ENCODE measurements around the gene ZNF579. TPM values are rescaled to one million over a fixed set of nuclear protein-coding genes. Genes with fewer than 3 reads are reported as not detected.

The ZNF579 gene
- polyA plus RNA-seq, 2 of the 4 experiments (the other 2 are of a cell fraction): 6.5 to 16.2 TPM

DNA sequence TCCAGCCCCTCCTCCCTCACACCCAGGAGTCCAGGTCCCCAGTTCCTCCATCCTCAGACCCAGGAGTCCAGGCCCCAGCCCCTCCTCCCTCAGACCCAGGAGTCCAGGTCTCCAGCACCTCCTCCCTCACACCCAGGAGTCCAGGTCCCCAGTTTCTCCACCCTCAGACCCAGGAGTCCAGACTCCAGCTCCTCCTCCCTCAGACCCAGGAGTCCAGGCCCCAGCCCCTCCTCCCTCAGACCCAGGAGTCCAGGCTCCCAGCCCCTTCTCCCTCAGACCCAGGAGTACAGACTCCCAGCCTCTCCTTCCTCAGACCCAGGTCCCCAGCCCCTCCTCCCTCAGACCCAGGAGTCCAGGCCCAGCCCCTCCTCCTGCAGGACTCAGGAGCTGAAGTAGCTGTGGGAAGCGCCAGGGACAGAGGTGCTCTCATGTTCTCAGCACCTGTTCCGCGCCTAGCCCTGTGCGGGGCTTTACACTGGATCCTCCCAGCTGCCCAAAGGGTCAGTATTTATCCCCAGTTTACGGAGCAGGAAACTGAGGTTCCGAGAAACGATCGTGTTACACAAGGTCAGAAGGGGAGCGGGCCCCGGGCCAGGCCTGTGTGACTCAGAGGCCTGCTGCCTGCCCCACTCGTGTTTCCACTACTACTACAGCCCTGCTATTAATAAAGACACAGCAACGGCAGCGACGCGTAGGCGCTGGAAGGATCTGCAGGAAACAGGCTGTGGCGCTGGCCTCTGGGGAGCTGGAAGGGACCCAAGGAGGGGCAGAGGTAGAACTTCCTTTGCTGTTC is 33.6 kb downstream of the ZNF579 start:
- 7% methylated on average over 17 of the region's 17 CpGs for WGBS (ENCODE audit: missing lambda C conversion rate)
- ChIA-PET CTCF (interaction anchor here (1.0 to 7.6 kb wide), 12 partner anchors 12 to 406 kb away, joined by 3 to 43 read pairs (median 8); partner anchors contain the start of gene ZNF865), POLR2A (interaction anchor here (0.6 to 4.7 kb wide), 5 partner anchors 21 to 239 kb away, joined by 3 to 44 read pairs (median 4); partner anchors contain the start of genes FIZ1, ZNF524 and ZNF865)
- ATAC-seq: peak; percentile 33 to 47
- Histone ChIP-seq H3K4me1 (peaks cover 63% of the 10 kb centered on the region), H3K9me3 (no peaks in the 10 kb centered on the region), H3K4me3 (peak overlapping the region; percentile 18; the same call in 2 of the 3 replicates), H3K27ac (peak overlapping the region; percentile 97 to 99), H3K4me2 (peak overlapping the region; percentile 82)
- DNase-seq (ENCODE audit: low read depth in 1 of 2, low spot score in 1 of 2): peak in 1 of 2 experiments; percentile 76
- no peak for FAIRE-seq
- TF ChIP-seq, protein P1, sequence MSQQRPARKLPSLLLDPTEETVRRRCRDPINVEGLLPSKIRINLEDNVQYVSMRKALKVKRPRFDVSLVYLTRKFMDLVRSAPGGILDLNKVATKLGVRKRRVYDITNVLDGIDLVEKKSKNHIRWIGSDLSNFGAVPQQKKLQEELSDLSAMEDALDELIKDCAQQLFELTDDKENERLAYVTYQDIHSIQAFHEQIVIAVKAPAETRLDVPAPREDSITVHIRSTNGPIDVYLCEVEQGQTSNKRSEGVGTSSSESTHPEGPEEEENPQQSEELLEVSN (IDR thresholded peaks at IDR 0.05; ENCODE audit: borderline replicate concordance, low read depth): no peak
- TF ChIP-seq, protein P2, sequence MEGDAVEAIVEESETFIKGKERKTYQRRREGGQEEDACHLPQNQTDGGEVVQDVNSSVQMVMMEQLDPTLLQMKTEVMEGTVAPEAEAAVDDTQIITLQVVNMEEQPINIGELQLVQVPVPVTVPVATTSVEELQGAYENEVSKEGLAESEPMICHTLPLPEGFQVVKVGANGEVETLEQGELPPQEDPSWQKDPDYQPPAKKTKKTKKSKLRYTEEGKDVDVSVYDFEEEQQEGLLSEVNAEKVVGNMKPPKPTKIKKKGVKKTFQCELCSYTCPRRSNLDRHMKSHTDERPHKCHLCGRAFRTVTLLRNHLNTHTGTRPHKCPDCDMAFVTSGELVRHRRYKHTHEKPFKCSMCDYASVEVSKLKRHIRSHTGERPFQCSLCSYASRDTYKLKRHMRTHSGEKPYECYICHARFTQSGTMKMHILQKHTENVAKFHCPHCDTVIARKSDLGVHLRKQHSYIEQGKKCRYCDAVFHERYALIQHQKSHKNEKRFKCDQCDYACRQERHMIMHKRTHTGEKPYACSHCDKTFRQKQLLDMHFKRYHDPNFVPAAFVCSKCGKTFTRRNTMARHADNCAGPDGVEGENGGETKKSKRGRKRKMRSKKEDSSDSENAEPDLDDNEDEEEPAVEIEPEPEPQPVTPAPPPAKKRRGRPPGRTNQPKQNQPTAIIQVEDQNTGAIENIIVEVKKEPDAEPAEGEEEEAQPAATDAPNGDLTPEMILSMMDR (IDR thresholded peaks at IDR 0.05): no peak
- TF ChIP-seq HEYL (CRISPR knock-in tag; IDR thresholded peaks at IDR 0.05) (no peak), CBX8 (IDR thresholded peaks at IDR 0.05) (no peak), HDAC2 (IDR thresholded peaks at IDR 0.05) (0 out of 2 replicates have a peak, but pooled peaks have one; percentile 73), TP53 (CRISPR knock-in tag; IDR thresholded peaks at IDR 0.05) (no peak), MAFK (IDR thresholded peaks at IDR 0.05; ENCODE audit: partially characterized antibody) (no peak), KDM1A (IDR thresholded peaks at IDR 0.05; ENCODE audit: low read depth) (peak; percentile 86), RNF2 (IDR thresholded peaks at IDR 0.05; ENCODE audit: borderline replicate concordance, low read depth) (no peak), ZNF302 (CRISPR knock-in tag; IDR thresholded peaks at IDR 0.05) (no peak), POLR2A (IDR thresholded peaks at IDR 0.05; ENCODE audit: low read length) (no peak), GATA3 (IDR thresholded peaks at IDR 0.05; ENCODE audit: borderline replicate concordance) (peak; percentile 38; the same call in 1 of the 2 replicates), MAZ (IDR thresholded peaks at IDR 0.05; ENCODE audit: borderline replicate concordance, low read depth, low read length) (no peak), FOSL2 (IDR thresholded peaks at IDR 0.05) (no peak), FOSL2 (CRISPR knock-in tag; IDR thresholded peaks at IDR 0.05) (peak; percentile 77), RFX5 (IDR thresholded peaks at IDR 0.05) (0 out of 2 replicates have a peak, but pooled peaks have one; percentile 17), EP300 (IDR thresholded peaks at IDR 0.05) (no peak), ZFP36 (IDR thresholded peaks at IDR 0.05; ENCODE audit: borderline replicate concordance, partially characterized antibody) (no peak), TFCP2L1 (CRISPR knock-in tag; IDR thresholded peaks at IDR 0.05) (no peak), SREBF2 (IDR thresholded peaks at IDR 0.05) (no peak), ZC3H11A (IDR thresholded peaks at IDR 0.05) (no peak), RARB (CRISPR knock-in tag; IDR thresholded peaks at IDR 0.05) (no peak), EHMT2 (IDR thresholded peaks at IDR 0.05; ENCODE audit: low read depth) (no peak), NPAS2 (CRISPR knock-in tag; IDR thresholded peaks at IDR 0.05; ENCODE audit: borderline replicate concordance) (no peak), EHF (CRISPR knock-in tag; IDR thresholded peaks at IDR 0.05) (0 out of 2 replicates have a peak, but pooled peaks have one; percentile 16), NFE2L2 (conservative IDR thresholded peaks at IDR 0.05; ENCODE audit: low read length) (no peak), SMC3 (IDR thresholded peaks at IDR 0.05) (no peak), CBX2 (IDR thresholded peaks at IDR 0.05; ENCODE audit: borderline replicate concordance, low read depth) (no peak), RCOR1 (IDR thresholded peaks at IDR 0.05; ENCODE audit: low read depth, low read length) (no peak), CEBPB (IDR thresholded peaks at IDR 0.05) (no peak; a peak in 1 of 4 replicates)
- TF ChIP-seq, protein P3, sequence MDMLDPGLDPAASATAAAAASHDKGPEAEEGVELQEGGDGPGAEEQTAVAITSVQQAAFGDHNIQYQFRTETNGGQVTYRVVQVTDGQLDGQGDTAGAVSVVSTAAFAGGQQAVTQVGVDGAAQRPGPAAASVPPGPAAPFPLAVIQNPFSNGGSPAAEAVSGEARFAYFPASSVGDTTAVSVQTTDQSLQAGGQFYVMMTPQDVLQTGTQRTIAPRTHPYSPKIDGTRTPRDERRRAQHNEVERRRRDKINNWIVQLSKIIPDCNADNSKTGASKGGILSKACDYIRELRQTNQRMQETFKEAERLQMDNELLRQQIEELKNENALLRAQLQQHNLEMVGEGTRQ (IDR thresholded peaks at IDR 0.05): no peak
- TF ChIP-seq, protein P4, sequence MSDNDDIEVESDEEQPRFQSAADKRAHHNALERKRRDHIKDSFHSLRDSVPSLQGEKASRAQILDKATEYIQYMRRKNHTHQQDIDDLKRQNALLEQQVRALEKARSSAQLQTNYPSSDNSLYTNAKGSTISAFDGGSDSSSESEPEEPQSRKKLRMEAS (IDR thresholded peaks at IDR 0.05): peak; percentile 66; the same call in 1 of the 2 replicates
- TF ChIP-seq, protein P5, sequence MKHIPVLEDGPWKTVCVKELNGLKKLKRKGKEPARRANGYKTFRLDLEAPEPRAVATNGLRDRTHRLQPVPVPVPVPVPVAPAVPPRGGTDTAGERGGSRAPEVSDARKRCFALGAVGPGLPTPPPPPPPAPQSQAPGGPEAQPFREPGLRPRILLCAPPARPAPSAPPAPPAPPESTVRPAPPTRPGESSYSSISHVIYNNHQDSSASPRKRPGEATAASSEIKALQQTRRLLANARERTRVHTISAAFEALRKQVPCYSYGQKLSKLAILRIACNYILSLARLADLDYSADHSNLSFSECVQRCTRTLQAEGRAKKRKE (CRISPR knock-in tag; IDR thresholded peaks at IDR 0.05; ENCODE audit: low read depth): peak; percentile 38; the same call in 1 of the 2 replicates
- TF ChIP-seq, protein P6, sequence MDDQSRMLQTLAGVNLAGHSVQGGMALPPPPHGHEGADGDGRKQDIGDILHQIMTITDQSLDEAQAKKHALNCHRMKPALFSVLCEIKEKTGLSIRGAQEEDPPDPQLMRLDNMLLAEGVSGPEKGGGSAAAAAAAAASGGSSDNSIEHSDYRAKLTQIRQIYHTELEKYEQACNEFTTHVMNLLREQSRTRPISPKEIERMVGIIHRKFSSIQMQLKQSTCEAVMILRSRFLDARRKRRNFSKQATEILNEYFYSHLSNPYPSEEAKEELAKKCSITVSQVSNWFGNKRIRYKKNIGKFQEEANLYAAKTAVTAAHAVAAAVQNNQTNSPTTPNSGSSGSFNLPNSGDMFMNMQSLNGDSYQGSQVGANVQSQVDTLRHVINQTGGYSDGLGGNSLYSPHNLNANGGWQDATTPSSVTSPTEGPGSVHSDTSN (IDR thresholded peaks at IDR 0.05): no peak

Data from A549 (cell line).